Muscle of arm (tissue), 12 donors: Measurements from ENCODE around the gene MMP24. TPM values are rescaled to one million over a fixed set of nuclear protein-coding genes. Genes with fewer than 3 reads are reported as not detected.

Source experiments
- polyA plus RNA-seq, 12 donors: library from polyadenylated mRNA; unstranded; fragments of 120-200 nt; gene quantifications; one replicate each; pipeline ENCODE4 v1.2.1, GENCODE V29; 2013; ENCODE audit not compliant: insufficient read length in 12 of 12

The MMP24 gene
- polyA plus RNA-seq, 12 donors: 0.19 to 0.77 (median 0.44) TPM; not detected in 2

Other genes with a start within 250 kb of the MMP24 start
- 10 to 100 TPM in 11 of 12 donors, not detected in 1; 31.0 to 62.0 (median 56.2) TPM for gene TRPC4AP, start 133.9 kb upstream of the MMP24 start, polyA plus RNA-seq
- gene EDEM2, start 79.4 kb upstream of the MMP24 start, polyA plus RNA-seq: 10 to 100 TPM in 3 of 12 donors, 1 to 10 TPM in 8, not detected in 1; 7.5 to 11.2 (median 9.5) TPM
- gene PROCR, start 54.6 kb upstream of the MMP24 start, polyA plus RNA-seq: 10 to 100 TPM in 11 of 12 donors, not detected in 1; 30.2 to 55.4 (median 40.6) TPM
- gene MMP24OS, start 51.4 kb downstream of the MMP24 start, polyA plus RNA-seq: 10 to 100 TPM in 11 of 12 donors, not detected in 1; 15.5 to 99.2 (median 21.3) TPM
- gene EIF6, start 58.1 kb downstream of the MMP24 start, polyA plus RNA-seq: 10 to 100 TPM in 11 of 12 donors, not detected in 1; 54.1 to 88.2 (median 63.3) TPM
- gene FAM83C, start 65.7 kb downstream of the MMP24 start, polyA plus RNA-seq: 10 to 100 TPM in 1 of 12 donors, 1 to 10 TPM in 2, not detected in 9; 1.4 to 12.1 (median 4.5) TPM
- 10 to 100 TPM in 11 of 12 donors, not detected in 1; 34.4 to 53.2 (median 48.1) TPM for gene UQCC1, start 185.3 kb downstream of the MMP24 start, polyA plus RNA-seq
- under 1 TPM in 9 of 12 donors, not detected in 3; 0.17 to 0.43 (median 0.26) TPM for gene GDF5, start 211.5 kb downstream of the MMP24 start, polyA plus RNA-seq
- 10 to 100 TPM in 11 of 12 donors, not detected in 1; 21.0 to 63.1 (median 29.3) TPM for gene CEP250, start 228.9 kb downstream of the MMP24 start, polyA plus RNA-seq